Endometrium (tissue), 2 donors: Measurements from ENCODE around the gene LCP1.
A peak's percentile ranks its signal among the peaks of the same experiment; 100 is the strongest.
"Not testable (repeated sequence)": the region's sequence is repeated elsewhere in the genome, so short reads cannot be mapped to it uniquely, and the experiment has no call there.

ENCODE experiments used
- FAIRE-seq: peaks from 2 replicates; lab custom pipeline; 2012; peaks lifted over from hg19 to GRCh38; lab: Jason Lieb, UNC
- donor health status: control.
- donor health status: control.

LCP1 gene

DNA sequence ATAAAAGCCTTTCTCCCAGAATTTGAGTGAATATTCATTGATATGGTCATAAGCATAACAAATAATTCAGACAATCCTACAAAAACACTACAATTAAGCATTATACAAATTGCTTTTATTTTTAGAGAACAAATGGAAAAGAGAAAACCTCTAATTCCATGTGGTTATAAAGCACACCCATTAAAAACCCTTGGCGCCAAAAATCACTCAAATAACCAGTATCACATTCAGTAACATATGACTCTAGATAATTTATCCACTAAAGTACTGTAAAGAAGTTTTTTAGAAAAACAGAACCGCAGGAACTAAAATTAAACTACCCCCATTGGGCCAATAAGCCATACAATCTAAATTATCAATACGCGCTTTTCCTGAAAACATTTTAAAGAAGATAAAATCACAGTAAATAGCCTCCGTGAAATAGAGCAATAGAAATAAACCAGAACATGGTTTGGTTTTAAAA lies 569 bp downstream of the LCP1 start:
- FAIRE-seq = no peak

- FAIRE-seq = no peak
Measured at GRCh38 chr13:46179969-46180763, 1.8 kb downstream of the LCP1 start.

DNA sequence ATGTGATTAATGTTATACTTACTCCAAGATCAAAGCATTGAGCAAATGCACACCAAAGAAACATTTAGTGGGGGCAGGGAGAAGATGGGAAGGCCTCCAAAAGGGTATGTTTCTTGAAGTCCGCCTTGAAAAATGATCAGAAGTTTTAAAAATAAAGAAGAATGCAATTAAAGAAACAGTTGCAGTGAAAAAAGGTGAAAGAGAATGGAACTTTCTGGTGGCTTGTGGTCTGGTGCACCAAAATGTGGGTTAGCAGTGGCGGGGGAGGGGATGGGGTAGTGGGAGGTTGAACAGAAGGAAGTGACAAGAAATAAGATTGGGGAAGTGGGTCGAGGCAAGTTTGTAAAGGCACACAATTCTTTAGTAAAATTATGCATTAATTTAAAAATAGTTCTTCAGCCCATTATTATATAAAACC lies 2.5 kb downstream of the LCP1 start:
- no peak for FAIRE-seq

DNA sequence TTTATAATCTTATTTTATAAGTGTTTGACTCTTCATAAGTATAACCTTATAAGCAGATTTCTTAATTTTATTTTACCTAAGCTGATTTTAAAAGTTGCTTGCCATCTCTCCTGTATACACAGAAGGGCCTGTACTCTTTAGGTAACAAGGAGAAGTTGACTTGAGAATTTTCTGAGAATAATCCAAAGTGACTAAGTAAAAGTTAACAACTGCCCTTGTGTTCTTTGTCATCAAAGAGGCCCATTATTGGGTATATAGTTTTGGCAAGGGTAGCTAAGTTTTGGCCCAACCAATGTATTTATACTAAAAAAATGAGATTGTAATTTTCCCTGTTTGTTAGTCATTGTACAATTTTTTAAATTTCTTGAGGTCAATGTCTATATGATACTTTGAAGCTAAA lies 3.2 kb downstream of the LCP1 start:
- FAIRE-seq = no peak

DNA sequence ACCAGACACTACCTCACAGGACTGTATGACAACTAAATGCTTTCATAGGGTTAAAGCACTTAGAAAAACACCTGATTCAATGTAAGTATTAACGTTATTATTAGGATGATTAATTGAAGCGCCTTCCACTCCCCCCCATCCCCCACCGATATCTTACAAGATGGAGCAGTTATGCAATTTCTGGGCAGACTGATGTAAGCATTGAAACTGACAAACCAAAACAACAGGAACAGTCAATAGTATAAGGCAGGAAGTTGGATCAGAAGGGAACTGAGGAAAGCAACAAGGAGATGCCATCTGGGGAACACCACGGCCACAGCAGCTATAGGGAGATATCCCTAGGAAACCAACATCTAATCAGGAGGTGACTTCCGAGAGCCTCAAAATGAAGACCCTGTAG lies 3.8 kb downstream of the LCP1 start:
- FAIRE-seq = no peak

DNA sequence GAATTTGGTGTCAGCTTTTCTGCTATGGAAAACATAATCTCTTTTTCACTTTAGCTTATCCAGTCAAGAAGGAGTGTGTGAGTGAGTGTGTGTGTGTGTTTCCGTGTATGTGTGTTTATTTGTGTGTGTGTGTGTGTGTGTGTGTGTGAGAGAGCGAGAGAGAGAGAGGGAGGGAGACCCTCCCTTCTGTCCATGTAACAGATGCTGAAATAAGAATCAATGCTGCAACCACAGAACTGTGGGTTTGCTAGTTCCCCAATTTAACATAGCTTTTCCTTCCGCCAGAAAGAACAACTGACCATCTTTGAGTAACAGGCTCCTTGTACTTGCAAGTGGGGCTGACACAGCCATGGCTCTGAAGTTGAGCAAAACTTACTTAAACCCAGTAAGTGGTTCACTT lies 5.2 kb downstream of the LCP1 start:
- FAIRE-seq = no peak

DNA sequence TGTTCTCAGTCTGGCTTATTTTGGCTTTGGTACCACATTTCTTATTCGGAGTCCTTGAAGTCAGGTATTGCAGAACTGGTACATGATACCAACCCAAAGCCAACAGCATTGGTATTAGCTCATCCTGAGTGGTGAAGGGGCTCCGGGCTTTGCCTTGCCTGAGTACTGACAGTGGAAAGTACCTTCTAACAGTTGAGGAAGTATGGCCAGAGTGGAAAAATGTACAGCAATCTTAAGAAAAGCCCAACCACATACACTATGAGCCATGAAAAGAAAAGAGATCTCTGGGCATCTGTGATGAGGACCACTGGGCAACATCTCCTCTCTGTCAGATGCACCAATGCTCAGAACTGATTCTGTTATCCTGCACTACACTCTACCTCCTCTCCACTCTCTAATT lies 8.3 kb downstream of the LCP1 start:
- no peak for FAIRE-seq

DNA sequence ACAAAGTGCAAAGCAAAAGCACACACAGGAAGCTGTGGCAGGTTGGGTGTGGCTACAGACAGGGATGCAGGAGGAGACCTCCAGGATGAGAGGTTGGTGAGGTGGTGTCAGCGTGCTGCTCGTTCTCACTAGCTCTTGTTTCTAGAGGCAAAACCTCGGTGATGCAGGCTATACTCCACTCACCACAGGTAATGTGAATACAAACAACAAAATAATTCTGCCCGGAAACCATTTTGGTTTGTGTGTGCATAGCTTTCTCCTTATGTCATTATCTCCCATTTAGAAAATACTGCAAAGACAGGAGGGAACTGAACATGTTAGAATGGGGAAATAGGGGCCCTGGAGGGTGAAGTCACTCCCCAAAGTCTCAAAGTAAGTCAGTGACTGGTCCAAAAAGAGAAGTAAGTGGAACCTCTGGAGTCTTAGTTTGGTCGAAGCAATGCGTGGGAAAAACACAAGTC lies 9.4 kb downstream of the LCP1 start:
- no peak for FAIRE-seq

GRCh38 chr13:46171739-46172138 lies 10.2 kb downstream of the LCP1 start:
- FAIRE-seq = no peak

GRCh38 chr13:46171217-46171616 lies 10.8 kb downstream of the LCP1 start:
- no peak for FAIRE-seq

GRCh38 chr13:46170687-46171086 lies 11.3 kb downstream of the LCP1 start:
- no peak for FAIRE-seq

GRCh38 chr13:46170268-46170667 lies 11.7 kb downstream of the LCP1 start:
- no peak for FAIRE-seq

GRCh38 chr13:46169758-46170157 lies 12.2 kb downstream of the LCP1 start:
- no peak for FAIRE-seq

DNA sequence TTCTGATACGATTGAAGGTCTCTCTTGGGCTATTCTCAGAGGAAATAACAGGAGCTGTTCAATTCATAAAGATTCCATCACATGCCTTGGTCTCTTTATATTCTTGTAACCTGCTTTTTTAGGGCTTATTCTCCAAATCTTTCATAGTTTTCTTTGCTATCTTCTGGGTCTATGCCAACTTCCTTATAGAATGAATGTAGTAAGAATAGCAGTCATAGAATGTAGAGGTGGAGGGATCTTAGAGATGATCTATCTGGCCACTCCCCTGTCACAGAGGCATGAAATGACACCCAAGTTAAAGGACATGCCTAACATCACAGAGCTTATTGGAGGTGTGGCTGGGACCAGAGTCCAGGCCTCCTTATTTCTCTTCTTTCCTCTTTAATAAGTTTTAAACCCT lies 13.2 kb downstream of the LCP1 start:
- FAIRE-seq = no peak

DNA sequence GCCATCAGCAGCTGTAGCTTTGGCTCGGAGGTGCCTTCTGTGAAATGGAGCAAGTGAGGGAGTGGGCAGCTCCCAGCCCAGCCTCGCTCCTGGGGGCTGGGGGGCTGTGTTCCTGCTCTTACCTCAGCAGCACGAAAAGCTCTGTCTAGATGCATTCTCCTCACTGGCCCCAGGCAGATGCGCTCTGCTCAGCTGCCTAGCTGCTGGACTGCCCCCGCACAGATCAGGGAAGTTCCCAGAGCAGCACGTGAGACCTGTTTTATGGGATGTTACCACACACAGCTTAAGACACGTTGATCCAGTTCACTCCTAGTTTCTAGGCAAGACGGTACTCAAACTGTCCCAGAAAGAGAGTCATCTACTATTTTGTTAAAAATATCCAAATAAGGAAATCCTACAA lies 13.6 kb downstream of the LCP1 start:
- FAIRE-seq = peak; percentile 43

DNA sequence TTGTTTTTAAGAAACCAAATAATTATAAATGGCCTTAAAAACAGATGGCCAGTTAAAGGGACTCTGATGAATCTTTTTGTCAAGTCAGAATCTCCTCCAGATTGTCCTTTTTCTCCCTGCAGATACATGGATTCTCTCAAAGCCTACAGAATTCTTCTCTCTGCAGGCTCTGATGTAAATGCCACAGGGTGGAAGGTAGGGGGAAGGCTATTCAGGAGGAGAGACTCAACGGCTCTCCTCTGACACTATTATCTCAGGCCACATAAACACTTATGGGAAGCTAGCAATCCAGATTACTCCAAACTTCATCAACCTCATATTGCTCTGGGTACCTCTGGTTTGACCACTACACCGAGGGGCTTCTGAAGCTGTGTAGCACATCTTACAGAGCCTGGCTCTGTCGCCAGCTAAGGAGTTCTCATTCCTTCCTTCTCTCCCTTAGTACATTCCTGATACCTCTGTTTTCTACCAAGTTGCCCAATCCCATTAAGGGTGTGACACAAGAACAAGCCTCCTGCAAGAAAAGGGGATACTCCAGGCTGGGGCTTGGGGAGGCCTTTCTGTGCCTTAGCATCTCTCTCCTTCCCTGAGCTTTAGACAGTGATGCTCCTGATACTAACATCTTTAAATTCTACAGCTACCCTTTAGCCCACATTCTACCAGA lies 14.9 kb downstream of the LCP1 start:
- no peak for FAIRE-seq

GRCh38 chr13:46166224-46166584 lies 15.8 kb downstream of the LCP1 start:
- FAIRE-seq = no peak

DNA sequence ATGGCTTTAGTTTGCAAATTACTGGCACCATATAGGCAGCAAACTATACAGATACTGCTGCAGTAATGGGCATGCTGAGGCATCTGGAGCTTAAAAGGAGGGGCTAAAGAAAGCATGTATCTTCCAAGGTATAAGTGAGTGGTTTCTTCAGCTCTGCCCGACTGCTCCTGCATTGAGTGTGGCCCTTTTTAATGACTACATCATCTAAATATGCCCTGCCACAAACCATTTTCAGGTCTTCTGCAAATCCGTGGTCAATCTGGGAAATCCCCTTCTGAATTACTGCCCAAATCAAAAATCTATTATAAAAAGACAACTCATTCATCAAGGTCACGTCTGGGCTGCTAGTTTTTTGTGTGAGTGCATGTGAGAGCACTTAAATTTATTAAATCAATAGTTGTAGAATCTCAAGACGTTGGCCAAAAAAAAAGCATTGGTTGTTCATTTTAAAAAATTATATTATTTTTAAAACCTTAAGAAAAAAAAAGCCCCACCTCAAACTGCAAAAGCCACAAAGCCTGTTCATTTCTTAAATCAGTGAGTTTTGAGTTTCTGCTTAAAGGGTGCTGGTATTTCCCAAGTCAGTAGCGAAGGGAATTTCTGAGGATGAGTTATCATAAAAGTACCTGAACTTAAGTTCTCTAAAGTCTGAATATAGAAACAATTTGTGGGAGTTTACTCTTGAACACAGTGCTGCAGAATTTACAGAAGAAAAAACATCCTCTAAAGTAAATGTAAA lies 16.3 kb downstream of the LCP1 start:
- no peak for FAIRE-seq

- no peak for FAIRE-seq
Measured at GRCh38 chr13:46164661-46165060, 17.3 kb downstream of the LCP1 start.

DNA sequence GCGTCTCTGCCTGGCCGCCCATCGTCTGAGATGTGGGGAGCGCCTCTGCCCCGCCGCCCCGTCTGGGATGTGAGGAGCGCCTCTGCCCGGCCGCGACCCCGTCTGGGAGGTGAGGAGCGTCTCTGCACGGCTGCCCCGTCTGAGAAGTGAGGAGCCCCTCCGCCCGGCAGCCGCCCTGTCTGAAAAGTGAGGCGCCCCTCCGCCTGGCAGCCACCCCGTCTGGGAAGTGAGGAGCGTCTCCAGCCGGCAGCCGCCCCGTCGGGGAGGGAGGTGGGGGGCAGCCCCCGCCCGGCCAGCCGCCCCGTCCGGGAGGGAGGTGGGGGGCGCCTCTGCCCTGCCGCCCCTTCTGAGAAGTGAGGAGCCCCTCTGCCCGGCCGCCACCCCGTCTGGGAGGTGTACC lies 19.2 kb downstream of the LCP1 start:
- not testable (repeated sequence) for FAIRE-seq

- peak; percentile 82 for FAIRE-seq
Measured at GRCh38 chr13:46160471-46161066, 21.4 kb downstream of the LCP1 start.

GRCh38 chr13:46160065-46160464 lies 21.9 kb downstream of the LCP1 start:
- no peak for FAIRE-seq

- no peak for FAIRE-seq
Measured at GRCh38 chr13:46158983-46159382, 23.0 kb downstream of the LCP1 start.
